Muscle of leg (tissue), 11 donors: Measurements from ENCODE around the gene CWF19L2. TPM values are rescaled to one million over a fixed set of nuclear protein-coding genes. Genes with fewer than 3 reads are reported as not detected.

Experiments used
- DNase-seq: peaks from one replicate; pipeline ENCODE4 v3.0.0; 2013
- H3K27ac ChIP-seq: one replicate; pipeline ENCODE4 v1.5.1; 2013; ENCODE audit warnings: mild to moderate bottlenecking, low read length, control low read depth
- H3K27me3 ChIP-seq: one replicate; pipeline ENCODE4 v1.6.1; 2013; ENCODE audit warnings: low read length; ENCODE audit not compliant: control insufficient read depth, insufficient read depth
- H3K36me3 ChIP-seq: one replicate; pipeline ENCODE4 v1.6.1; 2013; ENCODE audit warnings: low read length; ENCODE audit not compliant: control insufficient read depth, insufficient read depth
- H3K4me1 ChIP-seq: one replicate; pipeline ENCODE4 v1.6.1; 2013; ENCODE audit warnings: low read length; ENCODE audit not compliant: control insufficient read depth, insufficient read depth
- H3K4me3 ChIP-seq: one replicate; pipeline ENCODE4 v1.5.1; 2013; ENCODE audit warnings: low read length, control low read depth
- H3K9me3 ChIP-seq: replicated peaks from 2 replicates; pipeline ENCODE4 v1.6.1; 2013; ENCODE audit warnings: low read depth, low read length; ENCODE audit not compliant: control insufficient read depth
- WGBS: methylation state at CpG from one replicate; pipeline ENCODE4 v1.1.5; 2013; ENCODE audit warnings: missing lambda C conversion rate; ENCODE audit not compliant: insufficient coverage; 5-methylcytosine and 5-hydroxymethylcytosine counted together
- polyA plus RNA-seq, 8 donors: library from polyadenylated mRNA; unstranded; fragments of 120-200 nt; gene quantifications; one replicate each; pipeline versions ENCODE4 v1.2.1 to v1.2.3, GENCODE V29; 2013; ENCODE audit warnings: inconsistent platforms in 1 of 8, low replicate concordance in 1 of 8; ENCODE audit not compliant: insufficient read length in 8 of 8, insufficient read depth in 1 of 8
- total RNA-seq: library from RNA; stranded (reverse); fragments of 120-200 nt; gene quantifications from one replicate; pipeline ENCODE4 v1.2.4, GENCODE V29; 2013

CWF19L2 gene
- total and polyA plus RNA-seq, 9 donors = 7.3 to 14.3 (median 9.1) TPM

DNA sequence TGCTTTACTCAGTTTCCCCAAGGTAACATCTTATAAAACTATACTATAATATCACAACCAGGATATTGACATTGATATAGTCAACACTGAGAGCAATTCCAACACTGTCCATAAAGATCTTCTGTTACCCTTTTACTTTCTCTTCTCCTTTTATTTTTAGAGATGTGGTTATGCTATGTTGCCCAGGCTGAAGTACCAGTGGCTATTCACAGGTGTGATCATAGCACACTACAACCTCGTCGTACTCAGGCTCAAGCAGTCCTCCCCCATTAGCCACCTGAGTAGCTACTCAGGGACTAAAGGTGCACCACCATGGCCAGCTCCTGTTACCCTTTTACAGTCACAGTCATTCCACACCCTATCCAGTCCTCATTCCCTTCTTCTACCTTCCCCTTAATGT, 119.7 kb downstream of the CWF19L2 start:
- WGBS = 95% methylated on average over 2 of the region's 2 CpGs

DNA sequence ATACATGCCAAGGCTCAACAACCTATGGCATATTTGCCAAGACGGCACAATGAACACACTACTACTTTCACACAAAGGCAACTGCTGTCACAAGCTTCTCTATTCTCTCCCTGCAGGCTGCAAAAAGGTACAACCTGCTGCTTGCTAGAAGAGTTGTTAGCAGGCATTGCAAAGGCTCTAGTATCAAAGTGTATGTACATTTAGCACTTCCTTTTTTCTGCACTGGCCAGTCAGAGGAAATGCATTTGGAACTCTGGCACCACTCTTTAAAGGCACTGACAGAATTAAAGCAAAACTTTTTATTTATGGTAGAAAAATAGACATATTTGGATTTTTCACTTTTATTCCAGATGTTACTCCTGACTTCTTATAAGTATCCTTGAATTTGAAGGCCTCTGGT, 125.9 kb downstream of the CWF19L2 start:
- Histone ChIP-seq H3K9me3 (no peaks in the 10 kb centered on the region), H3K27me3 (no peaks in the 10 kb centered on the region), H3K4me3 (no peak overlapping the region), H3K36me3 (no peaks in the 10 kb centered on the region), H3K27ac (no peak overlapping the region), H3K4me1 (no peaks in the 10 kb centered on the region)
- DNase-seq = no peak
- no CpG with 5 or more reads among the region's 1 CpG for WGBS

More for the DNA sequence above, 119.7 kb downstream of the CWF19L2 start:
- H3K27me3 ChIP-seq = no peaks in the 10 kb centered on the region
- H3K9me3 ChIP-seq = no peaks in the 10 kb centered on the region
- no peaks in the 10 kb centered on the region for H3K4me1 ChIP-seq
- H3K27ac ChIP-seq = no peak overlapping the region
- no peak for DNase-seq
- no peak overlapping the region for H3K4me3 ChIP-seq
- H3K36me3 ChIP-seq = no peaks in the 10 kb centered on the region

DNA sequence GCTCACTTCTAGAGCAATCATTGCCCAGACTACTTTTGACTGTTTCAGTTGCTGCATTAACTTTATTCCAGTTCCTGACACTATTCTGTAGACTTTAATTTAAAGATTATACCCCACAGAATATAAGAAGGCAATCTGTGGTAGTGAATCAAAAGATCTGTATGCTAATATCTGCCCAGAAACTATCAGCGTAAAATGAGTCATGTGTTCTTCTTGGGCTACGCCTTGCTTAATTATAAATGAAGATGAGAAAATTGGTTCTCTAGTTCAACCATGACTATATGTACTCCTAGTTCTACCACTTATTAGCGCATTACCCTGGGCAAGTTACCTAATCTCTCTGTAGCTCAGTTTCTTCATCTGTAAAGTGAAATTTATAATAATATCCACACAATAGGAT, 128.5 kb downstream of the CWF19L2 start:
- Histone ChIP-seq H3K9me3 (no peaks in the 10 kb centered on the region), H3K27ac (no peak overlapping the region), H3K4me1 (no peaks in the 10 kb centered on the region), H3K36me3 (peaks cover 2% of the 10 kb centered on the region), H3K27me3 (no peaks in the 10 kb centered on the region), H3K4me3 (no peak overlapping the region)
- WGBS = no CpG with 5 or more reads among the region's 3 CpGs
- DNase-seq = no peak

DNA sequence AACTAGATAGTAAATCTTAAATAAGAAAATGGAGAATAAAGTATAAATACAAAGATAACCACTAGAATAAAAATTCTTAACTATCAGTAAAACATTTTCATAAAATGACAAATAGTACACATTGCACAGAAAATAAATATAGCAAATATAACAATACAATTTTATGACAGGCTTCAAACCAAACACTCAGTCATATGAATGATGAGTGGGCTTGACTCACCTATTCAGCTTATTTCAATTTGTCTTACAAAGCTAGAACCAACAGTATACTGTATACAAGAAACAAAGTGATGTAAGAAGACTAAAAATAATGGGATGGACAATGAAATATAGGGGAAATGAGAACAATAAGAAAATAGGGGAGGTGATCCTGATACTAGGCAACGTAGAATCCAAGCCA, 141.2 kb downstream of the CWF19L2 start:
- Histone ChIP-seq H3K4me1 (no peaks in the 10 kb centered on the region), H3K36me3 (peaks cover 9% of the 10 kb centered on the region), H3K27me3 (no peaks in the 10 kb centered on the region), H3K9me3 (peaks cover 16% of the 10 kb centered on the region), H3K27ac (no peak overlapping the region), H3K4me3 (no peak overlapping the region)
- DNase-seq = no peak
- WGBS = no CpG with 5 or more reads among the region's 1 CpG

DNA sequence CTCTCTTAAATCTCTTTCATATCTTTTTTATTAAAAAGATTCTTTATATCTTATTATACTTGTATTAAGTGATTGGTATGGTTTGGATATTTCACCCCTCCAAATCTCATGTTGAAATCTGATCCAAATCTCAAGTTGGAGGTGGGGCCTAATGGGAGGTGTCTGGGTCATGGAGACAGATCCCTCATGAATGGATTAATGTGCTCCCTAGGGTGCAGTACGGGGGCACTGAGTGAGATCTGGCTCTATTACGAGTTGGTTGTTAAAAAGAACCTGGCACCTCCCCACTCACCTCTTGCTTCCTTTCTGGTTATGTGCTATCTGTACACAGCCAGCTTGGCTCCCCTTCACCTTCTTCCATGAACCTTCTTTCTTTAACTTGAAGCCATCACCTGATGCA, 149.6 kb downstream of the CWF19L2 start:
- Histone ChIP-seq H3K4me3 (no peak overlapping the region), H3K27ac (no peak overlapping the region), H3K36me3 (peaks cover 4% of the 10 kb centered on the region), H3K27me3 (no peaks in the 10 kb centered on the region), H3K9me3 (no peaks in the 10 kb centered on the region), H3K4me1 (no peaks in the 10 kb centered on the region)
- DNase-seq = no peak
- WGBS = no CpG with 5 or more reads among the region's 2 CpGs

DNA sequence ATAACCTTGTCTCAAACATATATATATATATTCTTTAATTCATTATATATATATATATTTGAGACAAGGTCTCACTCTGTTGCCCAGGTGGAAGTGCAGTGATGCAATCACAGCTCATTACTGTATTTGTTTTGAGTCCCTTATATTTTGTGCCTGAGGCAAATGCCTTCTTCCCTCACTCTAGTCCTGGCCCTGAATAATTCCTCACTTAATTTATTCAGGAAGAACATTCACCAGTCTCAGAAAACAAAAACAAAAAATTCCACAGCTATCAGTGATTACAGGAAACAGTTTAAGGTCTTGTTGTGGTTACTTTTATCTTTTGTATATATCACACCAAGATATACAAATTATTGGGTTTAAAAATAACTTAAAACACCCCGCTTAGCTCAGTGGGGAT, 155.7 kb downstream of the CWF19L2 start:
- Histone ChIP-seq H3K4me3 (no peak overlapping the region), H3K27ac (no peak overlapping the region), H3K4me1 (no peaks in the 10 kb centered on the region), H3K27me3 (no peaks in the 10 kb centered on the region), H3K36me3 (peaks cover 4% of the 10 kb centered on the region), H3K9me3 (peaks cover 2% of the 10 kb centered on the region)
- DNase-seq = no peak
- no CpG with 5 or more reads among the region's 1 CpG for WGBS

DNA sequence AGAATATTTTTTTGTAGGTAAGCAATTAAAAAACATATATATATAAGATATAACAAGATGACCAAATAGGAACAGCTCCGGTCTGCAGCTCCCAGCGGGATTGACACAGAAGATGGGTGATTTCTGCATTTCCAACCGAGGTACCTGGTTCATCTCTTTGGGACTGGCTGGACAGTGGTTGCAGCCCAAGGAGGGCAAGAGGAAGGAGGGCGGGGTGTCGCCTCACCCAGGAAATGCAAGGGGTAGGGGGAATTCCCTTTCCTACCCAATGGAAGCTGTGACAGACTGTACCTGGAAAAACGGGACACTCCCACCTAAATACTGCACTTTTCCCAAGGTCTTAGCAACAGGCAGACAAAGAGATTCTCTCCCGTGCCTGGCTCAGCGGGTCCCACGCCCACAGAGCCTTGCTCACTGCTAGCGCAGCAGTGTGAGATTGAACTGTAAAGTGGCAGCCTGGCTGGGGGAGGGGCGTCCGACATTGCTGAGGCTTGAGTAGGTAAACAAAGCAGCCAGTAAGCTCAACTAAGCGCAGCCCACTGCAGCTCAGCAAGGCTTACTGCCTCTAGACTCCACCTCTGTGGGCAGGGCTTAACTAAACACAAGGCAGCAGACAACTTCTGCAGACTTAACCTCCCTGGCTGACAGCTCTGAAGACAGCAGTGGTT, 163.8 kb downstream of the CWF19L2 start:
- DNase-seq = no peak
- H3K27me3 ChIP-seq = no peaks in the 10 kb centered on the region
- WGBS = 91% methylated on average over 9 of the region's 13 CpGs
- peaks cover 3% of the 10 kb centered on the region for H3K36me3 ChIP-seq
- peaks cover 6% of the 10 kb centered on the region for H3K9me3 ChIP-seq
- no peak overlapping the region for H3K4me3 ChIP-seq
- H3K4me1 ChIP-seq = no peaks in the 10 kb centered on the region
- no peak overlapping the region for H3K27ac ChIP-seq

DNA sequence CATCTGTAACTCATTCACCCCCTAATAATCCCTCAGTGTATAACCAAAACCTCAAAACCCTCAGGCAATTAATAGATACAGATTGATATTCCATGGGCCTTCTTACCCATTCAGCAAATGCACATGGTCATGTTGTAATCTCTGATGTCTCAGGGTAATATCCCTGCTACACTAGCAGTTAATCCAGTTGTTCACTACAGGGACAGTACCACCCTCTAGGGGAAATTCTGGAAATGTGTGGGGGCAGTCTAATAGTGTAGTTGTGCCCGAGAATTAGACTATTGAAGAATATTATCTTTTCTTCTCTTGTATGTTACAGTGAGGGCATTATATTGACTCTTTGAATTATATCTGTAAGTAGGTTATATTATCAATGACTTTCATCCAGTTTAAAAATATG, 175.4 kb downstream of the CWF19L2 start:
- Histone ChIP-seq H3K4me3 (no peak overlapping the region), H3K4me1 (no peaks in the 10 kb centered on the region), H3K27me3 (no peaks in the 10 kb centered on the region), H3K9me3 (peaks cover 6% of the 10 kb centered on the region), H3K36me3 (no peaks in the 10 kb centered on the region), H3K27ac (no peak overlapping the region)
- no peak for DNase-seq
- no CpG with 5 or more reads among the region's 1 CpG for WGBS

Other genes starting within 250 kb of the CWF19L2 start
- 8.8 TPM for gene ALKBH8, start 107.9 kb upstream of the CWF19L2 start, total RNA-seq
- gene ALKBH8, start 107.9 kb upstream of the CWF19L2 start, polyA plus RNA-seq = 1 to 10 TPM; 5.7 to 8.3 (median 6.9) TPM
- 4.3 TPM for gene ELMOD1, start 133.3 kb upstream of the CWF19L2 start, total RNA-seq
- 10 to 100 TPM in 1 of 8 donors, 1 to 10 TPM in 7; 1.9 to 11.4 (median 4.9) TPM for gene ELMOD1, start 133.3 kb upstream of the CWF19L2 start, polyA plus RNA-seq